Vein endothelial cell (primary cell): ENCODE data around the gene PKD2L2. TPM values are rescaled to one million over a fixed set of nuclear protein-coding genes. Genes with fewer than 3 reads are reported as not detected.

Experiments used
- total RNA-seq: library from RNA; depleted of rRNA; stranded (reverse); fragments of >200 nt; gene quantifications from 2 replicates; pipeline ENCODE4 v1.2.3, GENCODE V29; 2012

The PKD2L2 gene
- 0.10 TPM in 1 of 2 replicates, not detected in the other for total RNA-seq

GRCh38 chr5:137888863-137889759 lies at the start of gene PKD2L2:
PKD2L2 (plus strand) TSS chr5:137889457; CDS start chr5:137889492, 35 bp downstream.

DNA sequence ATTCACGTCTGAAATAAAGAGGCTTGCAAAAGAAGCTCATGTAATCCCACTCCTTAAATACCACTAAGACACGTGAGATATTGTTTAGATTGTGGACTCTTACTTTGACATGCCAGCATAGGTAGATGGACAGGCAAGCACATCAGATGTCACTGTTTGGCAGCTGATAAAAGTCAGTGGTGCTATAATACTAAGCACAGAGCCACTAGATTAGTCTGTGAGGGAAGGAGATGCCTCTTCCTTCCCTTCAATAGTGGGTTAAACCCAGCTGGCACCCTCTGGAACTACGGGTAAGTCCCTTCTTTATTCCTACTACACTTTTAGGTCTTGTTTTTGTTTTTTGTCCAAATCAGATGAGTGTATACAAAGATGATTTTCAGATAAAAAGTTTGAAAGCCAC lies 21.6 kb upstream of the PKD2L2 start, which contains the start of gene MYOT:
MYOT (plus strand) TSS at position 197 of the 400 bp plus-strand sequence. CDS start 2,792 bp downstream, outside the sequence.

Other genes with a start within 250 kb of the PKD2L2 start
- gene KLHL3, start 153.4 kb upstream of the PKD2L2 start, total RNA-seq, result 20.7 and 40.5 TPM in 2 replicates
- gene HNRNPA0, start 135.1 kb upstream of the PKD2L2 start, total RNA-seq, result 21.1 and 24.2 TPM in 2 replicates
- gene MYOT, start 21.6 kb upstream of the PKD2L2 start, total RNA-seq, result not detected in 2 replicates
- gene FAM13B, start 143.6 kb downstream of the PKD2L2 start, total RNA-seq, result 25.5 and 30.5 TPM in 2 replicates
- gene WNT8A, start 194.6 kb downstream of the PKD2L2 start, total RNA-seq, result under 0.01 TPM in 1 of 2 replicates, not detected in the other
- 1.4 and 2.6 TPM in 2 replicates for gene NME5, start 250.0 kb downstream of the PKD2L2 start, total RNA-seq